Vagina (tissue), 2 donors: ENCODE data around the gene MBIP. TPM values are rescaled to one million over a fixed set of nuclear protein-coding genes. Genes with fewer than 3 reads are reported as not detected.
"Not testable (repeated sequence)": the region's sequence is repeated elsewhere in the genome, so short reads cannot be mapped to it uniquely, and the experiment has no call there.

ENCODE experiments used
- DNase-seq, 2 donors: peaks; one replicate each; pipeline ENCODE4 v3.0.0-alpha.2; 2017; ENCODE audit errors: extremely low spot score in 2 of 2
- H3K27ac ChIP-seq: fragments of 200-600 bp; sonication (generic); one replicate; pipeline ENCODE4 v1.5.1; 2019
- H3K27me3 ChIP-seq: fragments of 200-600 bp; sonication (generic); one replicate; pipeline ENCODE4 v1.5.1; 2019
- H3K36me3 ChIP-seq, 2 donors: fragments of 200-600 bp; sonication (generic); one replicate each; pipeline ENCODE4 v1.5.1; 2017 to 2019
- H3K4me1 ChIP-seq: fragments of 200-600 bp; sonication (generic); one replicate; pipeline ENCODE4 v1.5.1; 2019
- H3K4me3 ChIP-seq, 2 donors: fragments of 200-600 bp; sonication (generic); 1 replicate in 1 of 2; 2 replicates in 1 of 2; pipeline ENCODE4 v1.5.1; 2016 to 2019
- H3K9me3 ChIP-seq: fragments of 200-600 bp; sonication (generic); one replicate; pipeline ENCODE4 v1.5.1; 2019
- POLR2A ChIP-seq, 2 donors: fragments of 450-650 bp; IDR thresholded peaks; one replicate each; pipeline ENCODE4 v1.6.1; 2017; ENCODE audit warnings: antibody characterized with exemption in 2 of 2, mild to moderate bottlenecking in 2 of 2, moderate library complexity in 2 of 2
- POLR2AphosphoS5 ChIP-seq, 2 donors: sonication (generic); formaldehyde crosslinking; IDR thresholded peaks; one replicate each; pipeline ENCODE4 v1.9.0; 2017; ENCODE audit warnings: antibody characterized with exemption in 2 of 2, mild to moderate bottlenecking in 2 of 2, low read depth in 1 of 2; ENCODE audit not compliant: insufficient read depth in 1 of 2
- intact Hi-C: fragments of 100-400 bp; cut with DNase I; formaldehyde crosslinking; loops from one replicate; pipeline ENCODE4 v1.15.1; 2023
- total RNA-seq: library from RNA; depleted of rRNA; stranded (reverse); fragments of >200 nt; gene quantifications from one replicate; pipeline ENCODE4 v1.2.3, GENCODE V29; 2016
- TF ChIP-seq, protein P1 (sequence below), 3 experiments: fragments of 450-650 bp in 2 of 3; fragments of 200-600 bp in 1 of 3; sonication (generic) in 1 of 3; IDR thresholded peaks; one replicate each; pipeline ENCODE4 v1.5.1; 2017 to 2019; ENCODE audit warnings: antibody characterized with exemption in 3 of 3, mild to moderate bottlenecking in 2 of 3, moderate library complexity in 2 of 3

The MBIP gene
- total RNA-seq, 1 donor from 2014 or later = 8.3 TPM

GRCh38 chr14:36340276-36340890 lies 19.9 kb upstream of the MBIP start:
- TF ChIP-seq, protein P1, sequence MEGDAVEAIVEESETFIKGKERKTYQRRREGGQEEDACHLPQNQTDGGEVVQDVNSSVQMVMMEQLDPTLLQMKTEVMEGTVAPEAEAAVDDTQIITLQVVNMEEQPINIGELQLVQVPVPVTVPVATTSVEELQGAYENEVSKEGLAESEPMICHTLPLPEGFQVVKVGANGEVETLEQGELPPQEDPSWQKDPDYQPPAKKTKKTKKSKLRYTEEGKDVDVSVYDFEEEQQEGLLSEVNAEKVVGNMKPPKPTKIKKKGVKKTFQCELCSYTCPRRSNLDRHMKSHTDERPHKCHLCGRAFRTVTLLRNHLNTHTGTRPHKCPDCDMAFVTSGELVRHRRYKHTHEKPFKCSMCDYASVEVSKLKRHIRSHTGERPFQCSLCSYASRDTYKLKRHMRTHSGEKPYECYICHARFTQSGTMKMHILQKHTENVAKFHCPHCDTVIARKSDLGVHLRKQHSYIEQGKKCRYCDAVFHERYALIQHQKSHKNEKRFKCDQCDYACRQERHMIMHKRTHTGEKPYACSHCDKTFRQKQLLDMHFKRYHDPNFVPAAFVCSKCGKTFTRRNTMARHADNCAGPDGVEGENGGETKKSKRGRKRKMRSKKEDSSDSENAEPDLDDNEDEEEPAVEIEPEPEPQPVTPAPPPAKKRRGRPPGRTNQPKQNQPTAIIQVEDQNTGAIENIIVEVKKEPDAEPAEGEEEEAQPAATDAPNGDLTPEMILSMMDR (IDR thresholded peaks at IDR 0.05) = no peak
- TF ChIP-seq POLR2AphosphoS5 (IDR thresholded peaks at IDR 0.05; ENCODE audit: insufficient read depth in 1 of 2, low read depth in 1 of 2) = no peak
- no peak for TF ChIP-seq POLR2A (IDR thresholded peaks at IDR 0.05)
- Histone ChIP-seq H3K27ac (no peak overlapping the region), H3K9me3 (no peaks in the 10 kb centered on the region), H3K4me3 (no peak overlapping the region), H3K27me3 (no peaks in the 10 kb centered on the region), H3K4me1 (no peaks in the 10 kb centered on the region), H3K36me3 (no peaks in the 10 kb centered on the region)
- intact Hi-C loops = no loop called here
- no peak for DNase-seq

DNA sequence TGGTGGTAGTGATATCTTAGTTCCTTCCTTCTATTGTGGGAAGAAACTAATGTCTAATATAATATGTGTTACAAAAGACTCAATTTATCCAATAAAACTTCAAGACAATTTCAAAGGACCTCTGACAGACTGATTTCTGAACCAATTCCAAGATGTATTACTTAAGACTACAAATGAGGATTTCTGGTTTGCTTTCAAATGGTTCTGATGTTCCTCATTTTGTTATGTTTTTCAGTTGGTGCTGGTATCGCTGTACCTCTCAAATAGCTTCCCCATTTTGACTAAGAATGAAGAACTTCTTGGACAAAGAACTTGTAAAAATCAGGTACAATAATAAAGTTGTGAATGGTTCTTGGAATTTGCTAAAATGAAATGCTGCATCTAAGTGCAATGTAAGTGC lies 19.4 kb upstream of the MBIP start:
- no peak for DNase-seq
- Histone ChIP-seq H3K4me3 (no peak overlapping the region), H3K4me1 (no peaks in the 10 kb centered on the region), H3K27ac (no peak overlapping the region), H3K36me3 (no peaks in the 10 kb centered on the region), H3K9me3 (no peaks in the 10 kb centered on the region), H3K27me3 (no peaks in the 10 kb centered on the region)
- TF ChIP-seq POLR2AphosphoS5 (IDR thresholded peaks at IDR 0.05; ENCODE audit: insufficient read depth in 1 of 2, low read depth in 1 of 2) (no peak), POLR2A (IDR thresholded peaks at IDR 0.05) (no peak)
- TF ChIP-seq, protein P1 (IDR thresholded peaks at IDR 0.05) = no peak
- intact Hi-C loops = no loop called here

DNA sequence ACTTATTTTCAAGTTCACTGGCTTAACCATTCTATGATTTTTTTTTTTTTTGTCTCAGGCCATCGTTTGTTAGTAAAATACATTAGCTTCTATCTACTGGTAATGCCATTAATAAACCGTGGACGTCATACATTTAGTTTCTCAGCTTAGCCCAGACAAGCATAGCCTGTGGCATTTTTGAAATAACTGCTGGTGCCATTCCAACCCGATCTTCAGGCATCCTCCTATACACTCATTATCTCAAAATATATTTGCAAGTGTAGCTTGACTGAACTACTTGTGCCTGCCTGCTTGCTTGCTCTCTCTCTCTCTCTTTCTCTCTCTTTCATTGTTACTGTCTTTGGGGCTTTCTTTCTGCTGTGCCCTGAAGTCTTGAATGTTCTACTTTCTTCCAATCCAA lies 12.7 kb upstream of the MBIP start:
- TF ChIP-seq, protein P1 (IDR thresholded peaks at IDR 0.05) = no peak
- TF ChIP-seq POLR2A (IDR thresholded peaks at IDR 0.05) (no peak), POLR2AphosphoS5 (IDR thresholded peaks at IDR 0.05; ENCODE audit: insufficient read depth in 1 of 2, low read depth in 1 of 2) (no peak)
- intact Hi-C loops = no loop called here
- DNase-seq = no peak
- H3K4me1 ChIP-seq = no peaks in the 10 kb centered on the region
- H3K36me3 ChIP-seq = no peaks in the 10 kb centered on the region
- no peaks in the 10 kb centered on the region for H3K9me3 ChIP-seq
- H3K27ac ChIP-seq = no peak overlapping the region
- no peaks in the 10 kb centered on the region for H3K27me3 ChIP-seq
- no peak overlapping the region for H3K4me3 ChIP-seq

GRCh38 chr14:36327573-36327972 lies 7.1 kb upstream of the MBIP start:
- H3K4me1 ChIP-seq, H3K27me3 ChIP-seq, DNase-seq, H3K36me3 ChIP-seq, H3K4me3 ChIP-seq, H3K9me3 ChIP-seq, H3K27ac ChIP-seq, intact Hi-C loops: not testable (repeated sequence)

DNA sequence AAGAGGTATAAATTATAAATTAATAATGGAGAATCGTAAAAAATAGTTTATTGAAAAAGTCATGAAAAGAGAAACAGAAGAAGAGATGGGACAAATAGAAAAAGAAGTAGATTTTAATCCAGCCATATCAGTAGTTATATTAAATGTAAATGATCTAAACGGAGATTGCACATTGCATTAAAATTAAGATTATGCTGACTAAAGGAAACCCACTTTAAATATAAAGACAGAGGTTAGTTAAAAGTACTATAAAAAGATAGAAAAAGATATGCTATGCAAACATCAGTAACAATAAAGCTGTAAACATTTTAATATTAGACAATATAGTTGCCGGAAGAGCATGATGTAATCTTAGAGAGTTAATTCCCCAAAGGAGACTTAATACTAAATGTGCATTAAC lies 5.4 kb upstream of the MBIP start:
- Histone ChIP-seq H3K9me3 (no peaks in the 10 kb centered on the region), H3K27me3 (no peaks in the 10 kb centered on the region), H3K4me3 (no peak overlapping the region), H3K36me3 (no peaks in the 10 kb centered on the region), H3K27ac (no peak overlapping the region), H3K4me1 (no peaks in the 10 kb centered on the region)
- DNase-seq = no peak
- TF ChIP-seq, protein P1 (IDR thresholded peaks at IDR 0.05) = no peak
- no peak for TF ChIP-seq POLR2AphosphoS5 (IDR thresholded peaks at IDR 0.05; ENCODE audit: insufficient read depth in 1 of 2, low read depth in 1 of 2)
- no peak for TF ChIP-seq POLR2A (IDR thresholded peaks at IDR 0.05)
- intact Hi-C loops = no loop called here
